HUES48 (cell line): ENCODE results near the gene SULT1A1.
A peak's percentile ranks its signal among the peaks of the same experiment; 100 is the strongest.
"Not testable (repeated sequence)": the region's sequence is repeated elsewhere in the genome, so short reads cannot be mapped to it uniquely, and the experiment has no call there.

Experiments
- H3K27ac ChIP-seq: one replicate; pipeline ENCODE4 v1.7.0; 2013; ENCODE audit warnings: low read depth, low read length, inconsistent platforms
- H3K27me3 ChIP-seq: 2 replicates; pipeline ENCODE4 v1.6.1; 2013; ENCODE audit warnings: mild to moderate bottlenecking, low read length; ENCODE audit not compliant: control insufficient read depth, insufficient read depth
- H3K36me3 ChIP-seq: 2 replicates; pipeline ENCODE4 v1.6.1; 2013; ENCODE audit warnings: low read length; ENCODE audit not compliant: control insufficient read depth, insufficient read depth
- H3K4me1 ChIP-seq: 2 replicates; pipeline ENCODE4 v1.6.1; 2013; ENCODE audit warnings: mild to moderate bottlenecking, low read length; ENCODE audit not compliant: control insufficient read depth, insufficient read depth
- H3K4me3 ChIP-seq: 2 replicates; pipeline ENCODE4 v1.5.1; 2013; ENCODE audit warnings: mild to moderate bottlenecking, low read depth, low read length
- H3K9ac ChIP-seq: 2 replicates; pipeline ENCODE4 v1.6.1; 2013; ENCODE audit warnings: mild to moderate bottlenecking, low read depth, low read length, moderate library complexity
- H3K9me3 ChIP-seq: 2 replicates; pipeline ENCODE4 v1.6.1; 2013; ENCODE audit warnings: low read length; ENCODE audit not compliant: control insufficient read depth, insufficient read depth

SULT1A1 gene

DNA sequence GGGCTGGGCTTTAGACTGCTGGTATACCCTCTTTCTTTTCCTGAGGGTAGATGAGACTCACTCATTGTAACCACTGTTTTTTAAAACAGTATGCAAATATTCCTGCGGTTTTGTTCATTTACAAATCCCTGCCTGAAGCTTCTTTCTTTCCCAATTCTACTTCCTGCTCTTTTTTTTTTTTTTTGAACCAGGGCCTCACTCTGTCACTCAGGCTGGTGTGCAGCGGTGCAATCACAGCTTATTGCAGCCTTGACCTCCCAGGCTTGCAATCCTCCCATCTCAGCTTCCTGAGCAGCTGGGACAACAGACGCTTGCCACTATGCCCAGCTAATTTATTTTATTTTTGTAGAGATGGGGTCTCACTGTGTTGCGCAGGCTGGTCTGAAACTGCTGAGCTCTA, 8.0 kb upstream of the SULT1A1 start:
- Histone ChIP-seq H3K9ac (no peak overlapping the region), H3K4me3 (no peak overlapping the region), H3K27ac (peak overlapping the region; percentile 37)

DNA sequence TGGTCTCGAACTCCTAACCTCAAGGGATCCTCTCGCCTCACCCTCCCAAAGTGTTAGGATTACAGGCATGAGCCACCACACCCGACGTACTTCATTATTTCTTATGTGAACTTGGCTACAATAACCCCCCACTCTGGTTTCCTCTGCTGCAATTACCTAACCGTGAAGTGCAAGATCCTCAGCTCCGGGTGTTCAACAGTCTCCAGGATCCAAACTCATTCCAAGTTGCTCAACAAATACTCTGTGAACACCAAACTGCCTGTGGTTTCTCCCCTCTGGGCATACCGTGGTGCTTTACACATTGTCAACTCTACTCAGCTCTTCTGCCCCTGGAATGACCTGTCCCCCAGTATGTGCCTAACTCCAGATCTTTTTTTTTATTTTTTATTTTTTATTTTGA, 6.8 kb upstream of the SULT1A1 start:
- Histone ChIP-seq H3K4me3 (no peak overlapping the region), H3K9ac (no peak overlapping the region), H3K9me3 (no peaks in the 10 kb centered on the region), H3K27ac (no peak overlapping the region), H3K27me3 (no peaks in the 10 kb centered on the region), H3K4me1 (peaks cover 11% of the 10 kb centered on the region; the same call in 1 of the 2 replicates), H3K36me3 (no peaks in the 10 kb centered on the region)

More for the DNA sequence above, 8.0 kb upstream of the SULT1A1 start:
- H3K4me1 ChIP-seq: peaks cover 16% of the 10 kb centered on the region; the same call in 1 of the 2 replicates
- no peaks in the 10 kb centered on the region for H3K27me3 ChIP-seq
- H3K36me3 ChIP-seq: no peaks in the 10 kb centered on the region
- no peaks in the 10 kb centered on the region for H3K9me3 ChIP-seq

DNA sequence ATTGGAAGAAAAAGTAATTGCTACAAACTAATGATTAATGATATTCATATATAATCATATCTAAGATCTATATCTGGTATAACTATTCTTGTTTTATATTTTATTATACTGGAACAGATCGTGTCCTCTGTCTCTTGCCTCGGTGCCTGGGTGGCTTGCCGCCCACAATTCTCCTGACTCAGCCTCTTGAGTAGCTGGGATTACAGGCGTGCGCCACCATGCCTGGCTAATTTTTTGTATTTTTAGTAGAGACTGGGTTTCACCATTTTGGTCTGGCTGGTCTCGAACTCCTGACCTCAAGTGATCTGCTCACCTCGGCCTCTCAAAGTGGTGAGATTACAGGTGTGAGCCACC, 6.4 kb upstream of the SULT1A1 start:
- not testable (repeated sequence) for H3K4me1 ChIP-seq, H3K9ac ChIP-seq, H3K9me3 ChIP-seq, H3K27me3 ChIP-seq, H3K36me3 ChIP-seq, H3K4me3 ChIP-seq, H3K27ac ChIP-seq

DNA sequence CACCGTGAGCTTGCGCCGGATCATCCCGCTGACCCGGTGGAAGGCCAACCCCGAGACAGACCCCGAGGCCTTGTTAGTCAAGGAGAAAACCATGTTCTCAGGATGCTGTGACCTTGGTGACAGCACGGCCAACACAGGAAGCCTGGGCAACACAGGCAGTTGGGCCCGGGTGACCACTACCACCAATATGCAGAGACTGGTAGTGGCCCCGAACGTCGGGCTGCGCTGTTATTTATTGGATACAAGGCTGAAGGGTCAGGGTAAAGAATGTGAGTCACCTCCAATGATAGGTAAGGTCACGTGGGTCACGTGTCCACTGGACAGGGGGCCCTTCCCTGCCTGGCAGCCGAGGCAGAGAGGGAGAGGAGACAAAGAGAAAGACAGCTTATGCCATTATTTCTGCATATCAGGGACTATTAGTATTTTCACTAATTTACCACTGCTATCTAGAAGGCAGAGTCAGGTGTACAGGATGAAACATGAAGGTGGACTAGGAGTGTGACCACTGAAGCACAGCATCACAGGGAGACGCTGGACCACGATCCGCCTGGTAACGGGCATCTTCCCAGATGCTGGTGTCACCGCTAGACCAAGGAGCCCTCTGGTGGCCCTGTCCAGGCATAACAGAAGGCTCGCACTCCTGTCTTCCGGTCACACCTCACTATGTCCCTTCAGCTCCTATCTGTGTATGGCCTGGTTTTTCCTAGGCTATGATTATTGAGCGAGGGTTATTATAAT, 5.8 kb upstream of the SULT1A1 start:
- not testable (repeated sequence) for H3K27me3 ChIP-seq, H3K27ac ChIP-seq, H3K4me1 ChIP-seq, H3K9me3 ChIP-seq, H3K36me3 ChIP-seq, H3K9ac ChIP-seq, H3K4me3 ChIP-seq

DNA sequence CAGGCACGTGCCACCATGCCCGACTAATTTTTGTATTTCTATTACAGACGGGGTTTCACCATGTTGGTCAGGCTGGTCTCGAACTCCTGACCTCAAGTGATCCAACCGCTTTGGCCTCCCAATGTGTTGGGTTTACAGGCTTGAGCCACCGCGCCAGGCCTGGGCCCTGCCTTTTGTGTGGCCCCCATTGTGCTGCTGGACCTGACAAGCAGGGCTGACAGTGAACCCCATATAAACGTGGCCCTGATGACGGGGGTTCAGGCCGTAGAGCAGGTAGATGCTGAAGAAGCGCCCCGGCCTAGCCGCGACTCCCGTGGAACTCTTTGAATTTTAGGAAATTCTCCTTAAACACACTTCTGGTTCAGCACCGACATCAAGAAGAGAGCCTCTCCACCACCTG, 4.7 kb upstream of the SULT1A1 start:
- H3K4me3 ChIP-seq, H3K36me3 ChIP-seq, H3K27ac ChIP-seq, H3K9ac ChIP-seq, H3K27me3 ChIP-seq, H3K4me1 ChIP-seq, H3K9me3 ChIP-seq: not testable (repeated sequence)

DNA sequence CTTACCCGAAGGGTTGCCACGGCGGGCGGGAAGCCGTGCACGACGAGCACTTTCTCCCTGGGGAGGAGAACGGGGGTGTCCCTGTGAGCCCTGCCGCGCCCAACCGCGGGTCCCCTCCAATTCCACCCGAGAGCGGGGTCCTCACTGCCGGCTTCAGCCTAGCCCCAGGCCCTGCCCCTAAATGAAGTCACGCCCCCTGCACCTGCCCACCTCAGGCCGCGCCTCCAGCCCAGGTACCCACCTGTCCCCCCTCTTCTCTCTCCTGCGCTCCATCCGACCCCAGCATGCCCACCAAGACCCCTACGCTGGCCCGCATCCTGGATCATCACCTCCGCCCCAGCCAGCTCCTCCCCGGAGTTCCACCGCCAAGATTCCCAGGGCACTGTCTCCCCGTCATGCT, 4.1 kb upstream of the SULT1A1 start:
- H3K4me1 ChIP-seq, H3K4me3 ChIP-seq, H3K27ac ChIP-seq, H3K9me3 ChIP-seq, H3K27me3 ChIP-seq, H3K36me3 ChIP-seq, H3K9ac ChIP-seq: not testable (repeated sequence)

DNA sequence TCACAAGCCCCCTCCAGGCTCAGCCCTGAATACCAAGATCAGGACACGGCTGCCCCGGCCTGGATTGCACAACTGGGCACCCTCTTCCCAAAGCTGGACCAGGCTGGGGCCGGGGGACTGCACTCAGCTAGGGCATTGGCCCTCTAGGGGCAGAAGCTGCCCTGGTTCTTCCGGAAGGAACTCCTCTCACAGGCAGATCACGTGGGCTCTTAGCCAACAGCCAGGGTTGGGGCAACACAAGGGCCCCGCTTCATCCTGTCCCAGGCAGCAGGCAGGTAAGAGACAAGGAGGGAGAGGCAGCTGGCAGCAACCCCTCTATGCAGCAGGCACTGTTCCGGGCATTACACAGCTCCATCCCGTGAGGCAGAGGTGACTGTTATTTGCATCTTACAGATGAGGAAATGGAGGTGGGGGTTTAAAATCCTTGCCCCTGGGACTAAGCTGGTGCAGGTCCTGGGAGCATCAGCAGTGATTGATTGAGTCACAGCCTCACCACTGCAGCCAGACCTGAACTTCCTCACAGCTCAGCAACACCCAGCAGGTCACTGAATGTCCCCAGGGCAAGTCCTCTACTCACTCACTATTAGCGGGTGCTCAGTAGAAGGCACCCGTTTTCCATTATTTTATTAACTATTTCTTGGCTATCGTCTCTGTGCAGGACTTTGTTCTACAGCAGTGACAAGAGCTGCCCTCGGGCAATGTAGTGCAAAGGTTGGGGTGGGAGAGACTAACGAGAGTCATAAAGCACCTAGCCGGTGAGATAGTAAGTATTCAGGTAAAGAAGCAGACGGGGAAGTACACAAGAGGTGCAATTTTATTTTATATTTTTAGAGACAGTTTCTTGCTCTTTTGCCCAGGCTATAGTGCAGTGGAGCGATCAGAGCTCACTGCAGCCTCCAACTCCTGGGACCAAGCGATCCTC, 2.8 kb upstream of the SULT1A1 start:
- H3K9ac ChIP-seq, H3K27me3 ChIP-seq, H3K9me3 ChIP-seq, H3K36me3 ChIP-seq, H3K4me1 ChIP-seq, H3K27ac ChIP-seq, H3K4me3 ChIP-seq: not testable (repeated sequence)

DNA sequence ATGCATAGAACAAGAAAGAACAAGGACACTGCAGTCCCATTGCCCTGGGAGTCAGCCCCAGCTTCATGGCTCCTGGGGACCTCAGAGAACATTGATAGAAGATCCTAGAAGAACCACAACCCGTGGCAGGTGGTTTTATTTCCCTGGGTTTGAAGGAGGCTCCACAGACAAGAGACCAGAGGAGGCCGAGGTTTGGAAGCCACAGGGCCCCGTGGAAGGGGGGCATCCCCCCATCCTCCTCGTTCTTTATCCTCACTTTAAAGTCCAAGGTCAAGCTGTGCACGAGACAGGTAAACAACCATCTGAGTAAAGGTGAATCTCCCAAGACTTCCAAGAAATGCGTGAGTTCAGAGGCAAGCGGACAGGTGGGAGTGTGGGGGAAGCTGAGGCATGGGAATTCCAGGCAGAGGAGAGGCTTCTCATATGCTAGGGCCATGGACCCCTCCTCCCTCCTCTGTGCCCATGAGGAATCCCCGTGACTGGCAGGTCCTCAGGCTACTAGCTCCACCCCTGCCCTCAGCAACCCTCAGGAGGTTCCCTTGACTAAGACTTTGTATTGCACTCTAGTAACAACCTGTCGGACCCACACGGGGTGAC, 849 bp upstream of the SULT1A1 start:
- no peaks in the 10 kb centered on the region for H3K36me3 ChIP-seq
- no peak overlapping the region for H3K4me3 ChIP-seq
- 0 out of 2 replicates have a peak, but pooled peaks cover 2% of the 10 kb centered on the region for H3K4me1 ChIP-seq
- no peak overlapping the region for H3K27ac ChIP-seq
- H3K9ac ChIP-seq: no peak overlapping the region
- no peaks in the 10 kb centered on the region for H3K9me3 ChIP-seq
- no peaks in the 10 kb centered on the region for H3K27me3 ChIP-seq

DNA sequence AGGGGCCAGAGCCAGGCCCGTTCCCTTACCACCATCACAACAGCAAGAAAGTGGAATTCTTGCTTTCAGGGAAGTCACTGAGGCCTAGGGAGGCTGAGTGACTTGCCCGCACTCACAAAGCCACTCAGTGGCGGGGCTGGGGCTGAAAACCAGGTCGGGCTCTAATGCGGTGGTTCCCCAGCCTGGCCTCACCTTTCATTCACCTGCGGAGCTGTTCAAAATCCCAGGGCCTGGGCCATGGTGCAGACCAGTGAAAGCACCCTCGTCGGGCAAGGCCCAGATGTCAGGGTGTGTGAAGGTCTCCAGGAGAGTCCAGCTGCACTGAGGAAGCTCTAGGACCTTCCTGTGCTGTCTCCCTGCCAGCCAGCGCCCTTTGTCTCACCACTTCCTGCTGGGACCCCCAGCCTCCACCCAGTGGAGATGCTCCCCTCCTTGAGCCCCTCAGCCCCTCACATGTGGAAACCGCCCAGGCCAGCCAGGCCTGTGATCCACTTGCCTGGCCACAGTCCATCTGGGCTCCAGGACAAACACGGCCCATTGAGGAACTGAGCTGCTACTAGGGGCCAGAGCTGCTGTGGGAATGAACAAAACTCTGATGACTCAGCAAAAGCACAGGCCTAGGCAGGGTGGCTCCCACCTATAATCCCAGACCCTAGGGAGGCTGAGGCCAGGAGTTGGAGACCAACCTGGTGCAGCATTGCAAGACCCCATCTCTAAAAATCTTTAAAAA, 812 bp downstream of the SULT1A1 start:
- not testable (repeated sequence) for H3K4me3 ChIP-seq, H3K9ac ChIP-seq, H3K27me3 ChIP-seq, H3K36me3 ChIP-seq, H3K4me1 ChIP-seq, H3K9me3 ChIP-seq, H3K27ac ChIP-seq

DNA sequence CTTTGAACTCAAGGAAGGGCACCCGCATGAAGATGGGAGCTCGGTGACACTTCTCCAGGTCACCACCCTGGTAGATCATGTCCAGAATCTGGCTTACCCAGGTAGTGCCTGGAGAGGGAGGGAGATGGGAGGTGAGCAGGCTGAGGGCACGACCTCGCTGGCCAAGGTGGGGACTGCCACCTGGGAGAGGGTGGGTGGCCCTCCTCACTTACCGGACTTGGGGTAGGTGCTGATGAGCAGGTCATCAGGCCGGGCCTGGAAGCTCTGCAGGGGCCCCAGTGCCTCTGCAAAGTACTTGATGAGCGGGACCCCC, 1.4 kb downstream of the SULT1A1 start:
- not testable (repeated sequence) for H3K27me3 ChIP-seq, H3K27ac ChIP-seq, H3K4me3 ChIP-seq, H3K9me3 ChIP-seq, H3K9ac ChIP-seq, H3K4me1 ChIP-seq, H3K36me3 ChIP-seq
